H1 (cell line): ENCODE data around the gene NKAIN2. TPM values are rescaled to one million over a fixed set of nuclear protein-coding genes. Genes with fewer than 3 reads are reported as not detected.

ENCODE experiments used
- BACH1 ChIP-seq: IDR thresholded peaks from 2 replicates; pipeline ENCODE4 v1.6.1; 2012; ENCODE audit warnings: low read length, improper control_type of control experiment
- polyA plus RNA-seq, 7 experiments: library from polyadenylated mRNA; depleted of rRNA in 3 of 7; stranded (reverse) in 5 of 7; unstranded in 2 of 7; fragments of >200 nt in 5 of 7; fragments of 200-250 nt in 2 of 7; gene quantifications; 1 replicate in 5 of 7; 2 replicates in 1 of 7; 4 replicates in 1 of 7; pipeline versions ENCODE4 v1.2.1 to v1.2.3, GENCODE V29; 2011 to 2013; ENCODE audit warnings: missing spikeins in 2 of 7, mixed read lengths in 2 of 7
- total RNA-seq: library from RNA; stranded (reverse); fragmentation: NEBNext Ultra II Directional; extraction: Animal tissue kit (Norgen Biotek cat#: 25700); gene quantifications from 2 replicates; pipeline ENCODE4 v1.2.1, GENCODE V29; 2021
- TF ChIP-seq, protein P1 (sequence below), 3 experiments: IDR thresholded peaks; 1 replicate in 2 of 3; 2 replicates in 1 of 3; pipeline versions ENCODE4 v1.5.1 to v1.6.1; 2011; ENCODE audit warnings: low read length in 3 of 3, mild to moderate bottlenecking in 3 of 3, inconsistent platforms in 2 of 3, low read depth in 1 of 3, moderate library complexity in 1 of 3; ENCODE audit not compliant: insufficient read depth in 1 of 3; ENCODE audit errors: control extremely low read depth in 1 of 3

NKAIN2 gene
- total and polyA plus RNA-seq, 2 of the 8 experiments (the other 6 are each of a cell fraction or from before 2014, with no cell fraction given), result 0.20 to 0.34 TPM

DNA sequence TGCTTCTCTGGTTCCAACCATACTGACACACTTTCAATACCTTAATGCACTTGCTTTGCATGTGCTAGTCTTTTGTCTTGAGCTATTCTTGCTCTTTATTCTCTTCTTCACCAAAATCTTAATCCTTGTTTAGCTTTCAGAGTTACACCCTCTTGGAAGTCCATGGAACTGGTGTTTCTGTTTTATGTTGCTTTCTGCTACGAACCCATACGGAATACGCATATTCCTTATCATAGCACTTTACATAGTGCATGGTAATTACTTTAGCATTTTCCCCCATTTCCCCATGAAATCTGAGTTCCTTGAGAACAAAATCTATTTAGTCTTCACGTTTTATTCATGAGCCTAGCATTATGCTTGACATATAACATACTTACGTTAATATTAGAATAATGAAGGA, 270.9 kb downstream of the NKAIN2 start (continued):
- TF ChIP-seq, protein P1, sequence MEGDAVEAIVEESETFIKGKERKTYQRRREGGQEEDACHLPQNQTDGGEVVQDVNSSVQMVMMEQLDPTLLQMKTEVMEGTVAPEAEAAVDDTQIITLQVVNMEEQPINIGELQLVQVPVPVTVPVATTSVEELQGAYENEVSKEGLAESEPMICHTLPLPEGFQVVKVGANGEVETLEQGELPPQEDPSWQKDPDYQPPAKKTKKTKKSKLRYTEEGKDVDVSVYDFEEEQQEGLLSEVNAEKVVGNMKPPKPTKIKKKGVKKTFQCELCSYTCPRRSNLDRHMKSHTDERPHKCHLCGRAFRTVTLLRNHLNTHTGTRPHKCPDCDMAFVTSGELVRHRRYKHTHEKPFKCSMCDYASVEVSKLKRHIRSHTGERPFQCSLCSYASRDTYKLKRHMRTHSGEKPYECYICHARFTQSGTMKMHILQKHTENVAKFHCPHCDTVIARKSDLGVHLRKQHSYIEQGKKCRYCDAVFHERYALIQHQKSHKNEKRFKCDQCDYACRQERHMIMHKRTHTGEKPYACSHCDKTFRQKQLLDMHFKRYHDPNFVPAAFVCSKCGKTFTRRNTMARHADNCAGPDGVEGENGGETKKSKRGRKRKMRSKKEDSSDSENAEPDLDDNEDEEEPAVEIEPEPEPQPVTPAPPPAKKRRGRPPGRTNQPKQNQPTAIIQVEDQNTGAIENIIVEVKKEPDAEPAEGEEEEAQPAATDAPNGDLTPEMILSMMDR (IDR thresholded peaks at IDR 0.05; ENCODE audit: control extremely low read depth in 1 of 3, insufficient read depth in 1 of 3, low read depth in 1 of 3, low read length in 3 of 3), result no peak
- no peak for TF ChIP-seq BACH1
- TF ChIP-seq, all 59 proteins: peak for 0
